ENCODE measurements around the gene DDA1. TPM values are rescaled to one million over a fixed set of nuclear protein-coding genes. Genes with fewer than 3 reads are reported as not detected.

Gene DDA1
- total RNA-seq, 6 experiments from 2014 or later, result 77.1 to 92.5 (median 83.4) TPM

DNA sequence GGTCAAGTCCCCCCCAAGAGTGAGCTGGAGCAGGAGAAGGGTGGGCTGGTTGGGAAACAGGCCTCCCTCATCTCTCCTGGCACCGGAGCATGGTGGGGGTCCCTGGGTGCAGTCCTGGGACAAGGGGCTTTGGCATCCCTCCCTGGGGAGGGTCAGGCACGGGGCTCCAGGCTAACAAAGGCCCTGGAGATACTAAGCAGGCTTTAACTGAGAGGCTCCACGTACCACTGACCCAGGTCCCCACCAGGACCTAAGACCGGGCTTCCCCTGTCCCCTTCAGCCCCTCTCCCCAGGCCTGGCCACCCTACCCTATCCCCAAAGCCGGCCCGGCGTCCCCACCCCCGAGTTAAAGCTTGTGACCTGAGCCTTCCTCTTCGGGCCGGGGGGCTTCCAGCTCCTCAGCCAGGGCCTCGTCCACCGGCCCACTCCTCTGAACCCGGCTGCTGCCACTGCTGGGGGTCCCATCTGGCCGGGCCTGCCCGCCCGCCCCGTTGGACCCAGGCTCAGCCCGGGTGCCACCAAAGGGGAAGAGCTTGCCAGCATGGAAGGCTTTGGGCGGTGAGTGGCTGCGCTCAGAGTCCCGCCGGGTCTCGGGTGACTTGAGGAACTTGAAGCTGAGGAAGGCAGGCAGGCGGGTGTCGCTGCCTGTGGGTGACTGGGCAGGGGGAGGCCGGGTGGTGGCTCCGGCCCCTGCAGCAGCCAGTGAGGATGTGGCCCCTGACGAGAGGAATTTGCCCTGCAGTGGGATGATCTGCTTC, 15.2 kb downstream of the DDA1 start:
- Mint-ChIP-seq H3K4me3 (no peak overlapping the region), H3K27ac (no peak overlapping the region), H3K36me3 (ENCODE audit: low read depth) (peaks cover 6% of the 10 kb centered on the region; the same call in 1 of the 2 replicates), H3K9me3 (no peaks in the 10 kb centered on the region), H3K4me1 (ENCODE audit: low read depth) (peaks cover 9% of the 10 kb centered on the region), H3K27me3 (ENCODE audit: insufficient read depth) (peaks cover 2% of the 10 kb centered on the region; the same call in 1 of the 2 replicates)
- no peak for DNase-seq
- TF ChIP-seq, protein P1, sequence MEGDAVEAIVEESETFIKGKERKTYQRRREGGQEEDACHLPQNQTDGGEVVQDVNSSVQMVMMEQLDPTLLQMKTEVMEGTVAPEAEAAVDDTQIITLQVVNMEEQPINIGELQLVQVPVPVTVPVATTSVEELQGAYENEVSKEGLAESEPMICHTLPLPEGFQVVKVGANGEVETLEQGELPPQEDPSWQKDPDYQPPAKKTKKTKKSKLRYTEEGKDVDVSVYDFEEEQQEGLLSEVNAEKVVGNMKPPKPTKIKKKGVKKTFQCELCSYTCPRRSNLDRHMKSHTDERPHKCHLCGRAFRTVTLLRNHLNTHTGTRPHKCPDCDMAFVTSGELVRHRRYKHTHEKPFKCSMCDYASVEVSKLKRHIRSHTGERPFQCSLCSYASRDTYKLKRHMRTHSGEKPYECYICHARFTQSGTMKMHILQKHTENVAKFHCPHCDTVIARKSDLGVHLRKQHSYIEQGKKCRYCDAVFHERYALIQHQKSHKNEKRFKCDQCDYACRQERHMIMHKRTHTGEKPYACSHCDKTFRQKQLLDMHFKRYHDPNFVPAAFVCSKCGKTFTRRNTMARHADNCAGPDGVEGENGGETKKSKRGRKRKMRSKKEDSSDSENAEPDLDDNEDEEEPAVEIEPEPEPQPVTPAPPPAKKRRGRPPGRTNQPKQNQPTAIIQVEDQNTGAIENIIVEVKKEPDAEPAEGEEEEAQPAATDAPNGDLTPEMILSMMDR (IDR thresholded peaks at IDR 0.05), result no peak

DNA sequence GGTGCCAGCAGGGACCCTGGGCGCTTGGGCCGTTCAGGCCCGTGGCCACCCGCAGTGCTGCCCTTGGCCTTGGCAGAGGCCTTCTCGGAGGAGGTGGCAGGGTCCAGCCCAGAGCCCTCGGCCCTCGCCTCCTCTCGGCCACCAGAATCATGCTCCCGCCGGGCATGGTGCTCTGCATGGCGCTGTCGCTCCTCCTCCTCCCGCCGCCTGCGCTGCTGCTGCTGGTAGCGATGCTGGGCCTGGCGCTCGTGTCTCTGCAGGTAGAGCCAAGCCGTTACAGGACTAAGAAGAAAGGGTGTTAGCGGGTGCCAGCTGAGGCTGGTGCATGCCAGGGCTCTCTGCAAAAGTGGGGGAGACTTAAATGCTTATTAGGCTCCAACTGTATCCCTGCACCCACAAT, 15.8 kb downstream of the DDA1 start:
- TF ChIP-seq, protein P1 (IDR thresholded peaks at IDR 0.05), result no peak
- peaks cover 2% of the 10 kb centered on the region; the same call in 1 of the 2 replicates for H3K27me3 Mint-ChIP-seq (ENCODE audit: insufficient read depth)
- H3K9me3 Mint-ChIP-seq, result no peaks in the 10 kb centered on the region

DNA sequence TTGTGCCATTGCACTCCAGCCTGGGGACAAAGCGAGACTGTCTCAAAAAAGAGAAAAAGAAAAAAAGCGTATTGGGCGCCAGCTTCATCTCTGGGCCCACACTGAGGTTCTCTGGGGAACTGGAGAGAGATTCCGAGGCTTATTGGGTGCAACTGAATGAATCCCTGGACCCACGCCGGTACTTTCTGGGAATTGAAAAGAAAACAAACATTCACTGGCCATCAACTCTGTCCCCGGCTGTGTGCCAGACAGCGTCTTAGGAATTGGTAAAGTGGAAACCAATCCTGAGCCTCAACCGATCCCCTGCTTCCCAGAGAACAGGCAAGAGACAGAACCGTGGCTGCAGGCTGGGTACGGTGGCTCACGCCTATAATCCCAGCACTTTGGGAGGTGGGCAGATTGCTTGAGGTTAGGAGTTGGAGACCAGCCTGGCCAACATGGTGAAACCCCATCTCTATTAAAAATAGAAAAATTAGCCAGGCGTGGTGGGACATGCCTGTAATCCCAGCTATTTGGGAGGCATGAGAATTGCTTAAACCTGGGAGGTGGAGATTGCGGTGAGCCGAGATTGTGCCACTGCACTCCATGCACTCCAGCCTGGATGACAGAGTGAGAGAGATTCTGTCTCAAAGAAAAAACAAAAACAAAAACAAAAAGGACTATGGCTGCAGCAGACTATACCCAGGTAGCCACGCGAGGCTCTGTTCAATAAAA, 16.7 kb downstream of the DDA1 start:
- Mint-ChIP-seq H3K4me3 (no peak overlapping the region), H3K4me1 (ENCODE audit: low read depth) (peaks cover 9% of the 10 kb centered on the region), H3K27ac (no peak overlapping the region), H3K9me3 (no peaks in the 10 kb centered on the region), H3K27me3 (ENCODE audit: insufficient read depth) (peaks cover 5% of the 10 kb centered on the region), H3K36me3 (ENCODE audit: low read depth) (peaks cover 6% of the 10 kb centered on the region; the same call in 1 of the 2 replicates)
- TF ChIP-seq, protein P1 (IDR thresholded peaks at IDR 0.05), result no peak
- no peak for DNase-seq

More for the DNA sequence above, 15.8 kb downstream of the DDA1 start:
- peaks cover 6% of the 10 kb centered on the region; the same call in 1 of the 2 replicates for H3K36me3 Mint-ChIP-seq (ENCODE audit: low read depth)
- H3K4me1 Mint-ChIP-seq (ENCODE audit: low read depth), result peaks cover 9% of the 10 kb centered on the region
- H3K4me3 Mint-ChIP-seq, result no peak overlapping the region
- DNase-seq, result no peak
- no peak overlapping the region for H3K27ac Mint-ChIP-seq

DNA sequence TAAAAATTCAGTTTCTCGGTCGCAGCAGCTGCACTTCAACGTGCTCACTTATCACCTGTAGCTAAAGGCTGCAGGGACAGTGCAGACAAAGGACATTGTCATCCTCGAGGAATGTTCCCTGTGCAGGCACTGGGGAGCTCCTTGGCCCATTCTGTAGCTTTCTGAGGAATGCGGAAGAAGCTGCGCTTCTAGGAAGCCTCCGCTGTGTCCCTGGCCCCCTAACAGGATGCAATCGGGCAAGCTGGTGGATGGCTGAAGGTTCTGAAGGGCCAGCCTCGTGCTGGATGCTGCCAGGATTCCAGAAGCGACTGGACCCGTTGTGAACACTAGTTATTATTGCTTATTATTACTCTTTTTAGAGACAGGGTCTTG, 17.2 kb downstream of the DDA1 start:
- H3K36me3 Mint-ChIP-seq (ENCODE audit: low read depth), result peaks cover 6% of the 10 kb centered on the region; the same call in 1 of the 2 replicates
- no peak overlapping the region for H3K4me3 Mint-ChIP-seq

DNA sequence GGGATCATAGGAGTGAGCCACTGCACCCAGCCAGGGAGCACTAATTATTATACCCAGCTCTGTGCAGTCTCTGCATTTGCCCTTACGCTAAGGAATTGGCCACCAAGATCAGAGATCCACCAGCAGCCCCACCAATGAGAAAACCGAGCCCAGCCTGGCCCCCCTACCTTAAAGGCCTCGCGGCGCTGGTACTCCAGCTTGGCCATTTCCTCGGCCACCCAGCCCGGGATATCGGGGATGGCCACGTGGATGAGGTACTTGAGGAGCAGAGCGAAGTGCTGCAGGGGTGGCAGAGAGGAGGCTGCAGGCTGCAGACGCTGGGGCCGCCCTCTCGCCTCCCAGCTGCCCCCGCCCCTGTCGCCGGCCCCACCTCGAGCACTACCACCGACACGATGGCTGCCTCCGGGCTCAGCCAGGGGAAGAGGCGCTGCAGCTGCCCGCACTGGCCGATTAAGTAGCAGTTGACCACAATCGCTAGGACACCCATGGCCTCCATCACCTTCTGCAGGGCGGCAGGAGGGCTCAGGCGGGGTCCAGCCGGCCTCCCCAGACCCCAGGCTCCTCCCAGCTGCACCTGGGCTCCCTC, 17.8 kb downstream of the DDA1 start:
- peaks cover 8% of the 10 kb centered on the region for H3K4me1 Mint-ChIP-seq (ENCODE audit: low read depth)
- H3K27me3 Mint-ChIP-seq (ENCODE audit: insufficient read depth), result peaks cover 4% of the 10 kb centered on the region
- peaks cover 6% of the 10 kb centered on the region; the same call in 1 of the 2 replicates for H3K36me3 Mint-ChIP-seq (ENCODE audit: low read depth)
- no peak overlapping the region for H3K4me3 Mint-ChIP-seq
- TF ChIP-seq, protein P1 (IDR thresholded peaks at IDR 0.05), result no peak
- no peaks in the 10 kb centered on the region for H3K9me3 Mint-ChIP-seq
- no peak for DNase-seq
- H3K27ac Mint-ChIP-seq, result no peak overlapping the region

More for the DNA sequence above, 17.2 kb downstream of the DDA1 start:
- Mint-ChIP-seq H3K27me3 (ENCODE audit: insufficient read depth) (peaks cover 5% of the 10 kb centered on the region), H3K4me1 (ENCODE audit: low read depth) (peaks cover 9% of the 10 kb centered on the region), H3K9me3 (no peaks in the 10 kb centered on the region), H3K27ac (no peak overlapping the region)
- DNase-seq, result no peak
- TF ChIP-seq, protein P1 (IDR thresholded peaks at IDR 0.05), result no peak

Measured in HFFc6 (cell line).